KMS-11 (cell line): ENCODE measurements around the gene SUN5.

Experiments used
- H2AFZ ChIP-seq: fragments of 200-600 bp; sonication (generic); 2 replicates; pipeline ENCODE4 v1.6.1; 2016; ENCODE audit warnings: antibody characterized with exemption, mixed run types, low read depth
- H3K27ac ChIP-seq: fragments of 200-600 bp; sonication (generic); 2 replicates; pipeline ENCODE4 v1.6.1; 2016; ENCODE audit warnings: mild to moderate bottlenecking, mixed run types
- H3K27me3 ChIP-seq: fragments of 200-600 bp; sonication (generic); 2 replicates; pipeline ENCODE4 v1.6.1; 2017; ENCODE audit warnings: mild to moderate bottlenecking, low read depth, mixed run types, moderate library complexity; ENCODE audit not compliant: insufficient read depth
- H3K36me3 ChIP-seq: fragments of 200-600 bp; sonication (generic); 2 replicates; pipeline ENCODE4 v1.6.1; 2017; ENCODE audit warnings: mild to moderate bottlenecking, mixed run types; ENCODE audit not compliant: insufficient read depth
- H3K4me1 ChIP-seq: fragments of 200-600 bp; sonication (generic); 2 replicates; pipeline ENCODE4 v1.6.1; 2016; ENCODE audit warnings: mild to moderate bottlenecking, low read depth, mixed run types; ENCODE audit not compliant: poor library complexity, severe bottlenecking
- H3K4me2 ChIP-seq: fragments of 200-600 bp; sonication (generic); 2 replicates; pipeline ENCODE4 v1.7.0; 2016; ENCODE audit warnings: mild to moderate bottlenecking, mixed run types
- H3K4me3 ChIP-seq: fragments of 200-600 bp; sonication (generic); IDR thresholded peaks from 2 replicates; pipeline ENCODE4 v1.6.1; 2017; ENCODE audit warnings: low read depth, low read length, mixed read lengths; ENCODE audit not compliant: insufficient read depth
- H3K79me2 ChIP-seq: fragments of 200-600 bp; sonication (generic); 2 replicates; pipeline ENCODE4 v1.6.1; 2016; ENCODE audit warnings: low read depth, mixed run types; ENCODE audit not compliant: insufficient read depth
- H3K9ac ChIP-seq: fragments of 200-600 bp; sonication (generic); 2 replicates; pipeline ENCODE4 v1.6.1; 2016; ENCODE audit warnings: mild to moderate bottlenecking, mixed run types
- H4K20me1 ChIP-seq: fragments of 200-600 bp; sonication (generic); 2 replicates; pipeline ENCODE4 v1.6.1; 2016; ENCODE audit warnings: mild to moderate bottlenecking, mixed run types; ENCODE audit not compliant: insufficient read depth
- TF ChIP-seq, protein P1 (sequence below): fragments of 200-600 bp; sonication (generic); conservative IDR thresholded peaks from 2 replicates; pipeline ENCODE4 v1.6.1; 2017; ENCODE audit warnings: low read depth, mild to moderate bottlenecking, antibody characterized with exemption, low read length, moderate library complexity, mixed read lengths

The SUN5 gene

GRCh38 chr20:33028875-33029274 lies 24.6 kb upstream of the SUN5 start:
- no peak overlapping the region for H3K9ac ChIP-seq
- no peak overlapping the region for H3K4me2 ChIP-seq
- no peaks in the 10 kb centered on the region for H4K20me1 ChIP-seq
- H2AFZ ChIP-seq: no peak overlapping the region
- H3K4me3 ChIP-seq: no peak overlapping the region
- no peaks in the 10 kb centered on the region for H3K4me1 ChIP-seq
- TF ChIP-seq, protein P1, sequence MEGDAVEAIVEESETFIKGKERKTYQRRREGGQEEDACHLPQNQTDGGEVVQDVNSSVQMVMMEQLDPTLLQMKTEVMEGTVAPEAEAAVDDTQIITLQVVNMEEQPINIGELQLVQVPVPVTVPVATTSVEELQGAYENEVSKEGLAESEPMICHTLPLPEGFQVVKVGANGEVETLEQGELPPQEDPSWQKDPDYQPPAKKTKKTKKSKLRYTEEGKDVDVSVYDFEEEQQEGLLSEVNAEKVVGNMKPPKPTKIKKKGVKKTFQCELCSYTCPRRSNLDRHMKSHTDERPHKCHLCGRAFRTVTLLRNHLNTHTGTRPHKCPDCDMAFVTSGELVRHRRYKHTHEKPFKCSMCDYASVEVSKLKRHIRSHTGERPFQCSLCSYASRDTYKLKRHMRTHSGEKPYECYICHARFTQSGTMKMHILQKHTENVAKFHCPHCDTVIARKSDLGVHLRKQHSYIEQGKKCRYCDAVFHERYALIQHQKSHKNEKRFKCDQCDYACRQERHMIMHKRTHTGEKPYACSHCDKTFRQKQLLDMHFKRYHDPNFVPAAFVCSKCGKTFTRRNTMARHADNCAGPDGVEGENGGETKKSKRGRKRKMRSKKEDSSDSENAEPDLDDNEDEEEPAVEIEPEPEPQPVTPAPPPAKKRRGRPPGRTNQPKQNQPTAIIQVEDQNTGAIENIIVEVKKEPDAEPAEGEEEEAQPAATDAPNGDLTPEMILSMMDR: no peak
- no peak overlapping the region for H3K27ac ChIP-seq
- H3K79me2 ChIP-seq: no peaks in the 10 kb centered on the region
- no peaks in the 10 kb centered on the region for H3K36me3 ChIP-seq
- H3K27me3 ChIP-seq: peaks cover 20% of the 10 kb centered on the region; the same call in 1 of the 2 replicates

DNA sequence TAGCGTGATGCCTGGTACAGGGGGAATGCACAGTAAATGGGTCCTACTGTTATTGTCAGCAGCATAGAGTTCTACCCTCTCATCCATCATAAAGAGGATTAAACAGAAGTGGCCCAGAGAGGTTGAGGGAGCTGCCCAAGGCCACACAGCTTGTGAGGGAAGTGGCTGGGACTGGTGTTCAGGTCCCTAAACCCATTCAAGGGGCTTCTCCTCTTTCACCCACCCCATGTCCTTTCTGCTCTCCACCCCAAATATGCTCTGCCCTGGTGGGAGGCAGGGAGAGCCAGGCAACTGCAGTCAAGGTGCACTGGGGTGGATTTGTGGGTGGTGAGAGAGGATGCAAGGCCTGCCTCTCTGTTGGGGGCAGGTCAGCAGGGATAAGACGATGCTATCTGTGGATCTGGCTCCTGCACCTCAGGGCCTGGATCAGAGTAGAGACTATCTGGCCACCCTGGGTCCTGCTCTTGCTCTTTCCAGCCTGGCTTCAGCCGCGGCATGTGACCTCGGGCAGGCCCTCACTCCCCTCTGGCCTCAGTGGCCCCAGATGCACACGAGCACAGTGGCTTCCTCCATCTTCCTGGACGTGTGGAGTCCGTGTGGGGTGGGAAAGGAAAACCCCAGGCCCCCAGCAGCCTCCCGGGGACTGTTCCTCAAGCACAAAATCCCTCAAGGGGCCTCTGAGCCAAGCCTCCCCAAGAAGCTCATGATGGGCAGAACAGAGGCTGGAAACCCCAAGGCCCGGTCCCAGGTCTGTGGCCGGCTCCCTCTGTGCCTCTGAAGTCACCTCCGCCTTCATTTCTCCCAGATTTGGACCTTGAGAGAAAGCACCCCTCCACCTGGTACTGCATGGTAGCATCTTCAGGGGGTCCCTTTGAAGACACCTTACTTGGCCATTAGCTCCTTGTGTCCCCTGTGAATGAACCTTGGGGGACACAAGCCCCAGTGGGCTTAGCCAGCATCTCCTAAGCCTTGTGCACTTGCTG lies 23.8 kb upstream of the SUN5 start:
- Histone ChIP-seq H3K27ac (no peak overlapping the region), H3K79me2 (no peaks in the 10 kb centered on the region), H3K9ac (no peak overlapping the region), H2AFZ (no peak overlapping the region), H3K4me1 (no peaks in the 10 kb centered on the region), H3K4me2 (no peak overlapping the region), H3K36me3 (no peaks in the 10 kb centered on the region), H4K20me1 (no peaks in the 10 kb centered on the region), H3K4me3 (no peak overlapping the region), H3K27me3 (peaks cover 25% of the 10 kb centered on the region)
- TF ChIP-seq, protein P1: no peak

- Histone ChIP-seq H3K4me1 (no peaks in the 10 kb centered on the region), H4K20me1 (no peaks in the 10 kb centered on the region), H3K36me3 (no peaks in the 10 kb centered on the region), H3K27me3 (peaks cover 23% of the 10 kb centered on the region), H3K79me2 (no peaks in the 10 kb centered on the region), H2AFZ (no peak overlapping the region), H3K27ac (no peak overlapping the region), H3K4me3 (no peak overlapping the region), H3K9ac (no peak overlapping the region), H3K4me2 (no peak overlapping the region)
- TF ChIP-seq, protein P1: no peak
Observed at GRCh38 chr20:33026779-33027759, 22.8 kb upstream of the SUN5 start.

DNA sequence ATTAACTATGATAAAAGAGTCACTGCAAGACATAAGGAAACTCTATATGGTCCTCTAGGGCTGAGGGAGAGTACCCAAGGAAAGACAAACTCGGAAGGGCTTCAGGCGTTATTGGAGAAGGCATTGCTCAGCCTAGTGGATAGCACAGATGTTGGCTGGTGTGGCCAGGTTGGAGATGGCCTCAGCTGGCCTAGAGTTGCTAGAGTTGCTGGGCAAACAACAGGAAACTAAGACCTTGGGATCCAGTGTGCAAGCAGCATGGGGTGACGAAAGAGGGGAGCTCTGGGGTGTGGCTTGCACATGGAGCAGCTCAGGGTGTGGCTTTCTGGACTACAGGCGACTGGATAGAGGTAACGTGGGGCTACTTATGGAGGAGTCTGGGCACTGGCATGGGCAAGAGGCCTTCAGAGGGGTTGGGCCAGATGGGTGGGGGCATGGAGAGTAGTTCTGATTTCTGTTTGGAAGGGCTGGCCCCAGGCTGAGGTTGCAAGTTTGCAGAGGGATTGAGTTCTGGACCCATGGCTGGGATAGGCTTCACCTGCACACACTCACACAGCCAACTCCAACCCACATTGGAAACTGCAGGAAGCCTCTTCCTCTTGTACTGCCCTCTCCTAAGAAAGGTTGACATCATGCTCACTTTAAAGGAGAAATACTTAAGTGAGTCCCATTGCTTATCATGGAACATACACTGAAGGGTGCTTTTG lies 22.0 kb upstream of the SUN5 start:
- H3K4me2 ChIP-seq: no peak overlapping the region
- no peaks in the 10 kb centered on the region for H4K20me1 ChIP-seq
- H3K27me3 ChIP-seq: peaks cover 23% of the 10 kb centered on the region
- no peak overlapping the region for H3K4me3 ChIP-seq
- H3K4me1 ChIP-seq: no peaks in the 10 kb centered on the region
- H2AFZ ChIP-seq: no peak overlapping the region
- no peak overlapping the region for H3K9ac ChIP-seq
- no peaks in the 10 kb centered on the region for H3K79me2 ChIP-seq
- H3K36me3 ChIP-seq: no peaks in the 10 kb centered on the region
- H3K27ac ChIP-seq: no peak overlapping the region
- TF ChIP-seq, protein P1: no peak
